Mesendoderm (in vitro differentiated cells): ENCODE results near the gene TAT.

Source experiments
- DNase-seq: peaks from one replicate; pipeline ENCODE4 v3.0.0; 2013
- H2AK5ac ChIP-seq: 2 replicates; pipeline ENCODE4 v1.6.1; 2013; ENCODE audit warnings: low read length, inconsistent platforms
- H2BK120ac ChIP-seq: 2 replicates; pipeline ENCODE4 v1.6.1; 2013; ENCODE audit warnings: low read depth, mild to moderate bottlenecking, low read length, moderate library complexity, mixed read lengths
- H2BK15ac ChIP-seq: replicated peaks from 2 replicates; pipeline ENCODE4 v1.6.1; 2013; ENCODE audit warnings: low read depth, mild to moderate bottlenecking, moderate library complexity
- H2BK5ac ChIP-seq: 2 replicates; pipeline ENCODE4 v1.6.1; 2013; ENCODE audit warnings: low read length, inconsistent platforms
- H3K18ac ChIP-seq: 2 replicates; pipeline ENCODE4 v1.6.1; 2013; ENCODE audit warnings: mild to moderate bottlenecking, low read length, mixed read lengths
- H3K23ac ChIP-seq: one replicate; pipeline ENCODE4 v1.6.1; 2013; ENCODE audit warnings: low read length
- H3K27ac ChIP-seq: 2 replicates; pipeline ENCODE4 v1.5.1; 2013; ENCODE audit warnings: low read depth, mild to moderate bottlenecking, inconsistent platforms, low read length, moderate library complexity
- H3K27me3 ChIP-seq: 2 replicates; pipeline ENCODE4 v1.6.1; 2013; ENCODE audit warnings: low read length, control low read depth, mild to moderate bottlenecking, inconsistent platforms; ENCODE audit not compliant: insufficient read depth, poor library complexity
- H3K36me3 ChIP-seq: 2 replicates; pipeline ENCODE4 v1.6.1; 2013; ENCODE audit warnings: low read length, inconsistent platforms; ENCODE audit not compliant: control insufficient read depth, insufficient read depth
- H3K4ac ChIP-seq: one replicate; pipeline ENCODE4 v1.6.1; 2013; ENCODE audit warnings: low read depth, mild to moderate bottlenecking, low read length, moderate library complexity
- H3K4me1 ChIP-seq: 2 replicates; pipeline ENCODE4 v1.6.1; 2013; ENCODE audit warnings: low read depth, low read length, inconsistent platforms; ENCODE audit not compliant: control insufficient read depth
- H3K4me2 ChIP-seq: 2 replicates; pipeline ENCODE4 v1.6.1; 2013; ENCODE audit warnings: low read length
- H3K4me3 ChIP-seq: 2 replicates; pipeline ENCODE4 v1.5.1; 2013; ENCODE audit warnings: mild to moderate bottlenecking, low read length
- H3K56ac ChIP-seq: one replicate; pipeline ENCODE4 v1.6.1; 2013; ENCODE audit warnings: low read length
- H3K79me1 ChIP-seq: 2 replicates; pipeline ENCODE4 v1.6.1; 2013; ENCODE audit warnings: low read length, inconsistent platforms
- H3K79me2 ChIP-seq: 2 replicates; pipeline ENCODE4 v1.6.1; 2013; ENCODE audit warnings: mild to moderate bottlenecking, low read length; ENCODE audit not compliant: control insufficient read depth, insufficient read depth
- H3K9ac ChIP-seq: 2 replicates; pipeline ENCODE4 v1.6.1; 2013; ENCODE audit warnings: low read length, inconsistent platforms
- H4K5ac ChIP-seq: one replicate; pipeline ENCODE4 v1.6.1; 2013; ENCODE audit warnings: low read length
- H4K8ac ChIP-seq: one replicate; pipeline ENCODE4 v1.6.1; 2013; ENCODE audit warnings: low read depth, mild to moderate bottlenecking, control low read depth, low read length, moderate library complexity
- WGBS: extraction: QIAGEN DNeasy Blood & Tissue Kit; methylation state at CpG from one replicate; pipeline ENCODE4 v1.1.7; 2013; ENCODE audit warnings: low lambda C conversion rate, missing lambda C conversion rate; ENCODE audit not compliant: insufficient coverage; ENCODE audit errors: extremely low coverage; 5-methylcytosine and 5-hydroxymethylcytosine counted together

Gene TAT

DNA sequence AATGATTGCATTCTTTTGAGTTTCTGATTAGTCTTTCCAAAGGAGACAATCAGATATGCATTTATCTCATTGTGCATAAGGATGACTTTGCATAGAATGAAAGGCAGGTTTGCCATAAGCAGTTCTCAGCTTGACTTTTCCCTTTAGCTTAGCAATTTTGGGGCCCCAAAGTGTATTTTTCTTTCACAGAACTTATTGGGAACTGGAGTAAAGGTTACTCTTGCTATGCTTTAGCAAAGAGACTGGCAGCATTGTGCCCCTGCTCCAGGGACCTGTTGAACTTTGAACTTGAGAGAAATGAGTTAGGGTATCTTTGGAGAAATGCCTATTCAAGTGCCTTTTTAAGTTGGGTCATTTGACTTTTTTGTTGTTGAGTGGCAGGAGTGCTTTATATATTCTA, 17.0 kb downstream of the TAT start:
- Histone ChIP-seq H3K9ac (no peak overlapping the region), H2AK5ac (no peak overlapping the region), H4K8ac (no peak overlapping the region), H3K18ac (no peak overlapping the region), H2BK5ac (no peak overlapping the region), H3K23ac (no peak overlapping the region), H2BK120ac (no peak overlapping the region), H3K79me1 (no peaks in the 10 kb centered on the region), H2BK15ac (no peak overlapping the region), H3K36me3 (no peaks in the 10 kb centered on the region), H3K79me2 (no peaks in the 10 kb centered on the region), H3K27ac (no peak overlapping the region), H3K4ac (no peak overlapping the region), H3K4me3 (no peak overlapping the region), H4K5ac (no peak overlapping the region), H3K4me2 (no peak overlapping the region), H3K4me1 (no peaks in the 10 kb centered on the region), H3K27me3 (no peaks in the 10 kb centered on the region), H3K56ac (no peak overlapping the region)
- DNase-seq: no peak

DNA sequence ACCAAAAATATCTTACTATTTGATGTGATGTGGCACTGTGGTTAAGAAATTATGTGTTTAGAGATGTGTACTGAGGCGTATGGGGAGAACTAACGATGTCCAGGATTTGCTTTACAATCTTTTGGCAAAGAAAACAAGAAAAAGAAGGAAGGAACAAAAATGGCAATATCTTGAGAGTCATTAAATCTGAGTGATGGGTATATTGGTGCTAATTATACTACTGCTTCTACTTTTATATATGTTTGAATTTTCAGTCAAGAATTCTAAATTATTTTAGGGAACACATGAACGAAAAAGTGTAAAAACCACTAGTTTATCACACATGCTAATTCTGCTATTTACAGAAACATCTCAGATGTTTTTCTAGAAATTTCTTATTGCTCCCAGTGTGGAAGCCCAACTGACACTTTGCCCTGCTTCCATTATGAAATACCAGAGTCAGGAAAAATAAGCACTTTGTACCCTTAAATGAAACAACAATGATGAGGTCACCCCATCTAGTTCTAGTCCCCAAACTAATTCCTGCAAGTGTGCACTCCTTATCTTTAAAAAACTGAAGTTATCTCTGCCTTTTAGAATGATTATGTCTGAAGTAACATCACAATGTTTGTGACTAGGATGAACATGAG, 18.8 kb downstream of the TAT start:
- Histone ChIP-seq H4K5ac (no peak overlapping the region), H3K79me1 (no peaks in the 10 kb centered on the region), H3K27me3 (no peaks in the 10 kb centered on the region), H2BK5ac (no peak overlapping the region), H3K36me3 (no peaks in the 10 kb centered on the region), H3K4me2 (no peak overlapping the region), H4K8ac (no peak overlapping the region), H3K18ac (no peak overlapping the region), H2AK5ac (no peak overlapping the region), H3K4me3 (no peak overlapping the region), H3K23ac (no peak overlapping the region), H3K4ac (no peak overlapping the region), H3K9ac (no peak overlapping the region), H2BK120ac (no peak overlapping the region), H3K79me2 (no peaks in the 10 kb centered on the region), H3K4me1 (no peaks in the 10 kb centered on the region), H2BK15ac (no peak overlapping the region), H3K27ac (no peak overlapping the region), H3K56ac (no peak overlapping the region)
- 100% methylated on average over 2 of the region's 3 CpGs for WGBS
- no peak for DNase-seq

GRCh38 chr16:71557299-71557698, 19.6 kb downstream of the TAT start:
- Histone ChIP-seq H2BK120ac (no peak overlapping the region), H2BK15ac (no peak overlapping the region), H3K27me3 (no peaks in the 10 kb centered on the region), H3K4me1 (no peaks in the 10 kb centered on the region), H3K4me2 (no peak overlapping the region), H3K36me3 (no peaks in the 10 kb centered on the region), H3K27ac (no peak overlapping the region), H3K4ac (no peak overlapping the region), H3K79me2 (no peaks in the 10 kb centered on the region), H3K4me3 (no peak overlapping the region), H3K23ac (no peak overlapping the region), H2BK5ac (no peak overlapping the region), H4K5ac (no peak overlapping the region), H3K18ac (no peak overlapping the region), H4K8ac (no peak overlapping the region), H3K56ac (no peak overlapping the region), H2AK5ac (no peak overlapping the region), H3K79me1 (no peaks in the 10 kb centered on the region), H3K9ac (no peak overlapping the region)
- no CpG with 5 or more reads among the region's 3 CpGs for WGBS
- no peak for DNase-seq

GRCh38 chr16:71555230-71555891, 21.5 kb downstream of the TAT start:
- H2BK5ac ChIP-seq: no peak overlapping the region
- no peak overlapping the region for H3K23ac ChIP-seq
- no peak overlapping the region for H2BK15ac ChIP-seq
- no peaks in the 10 kb centered on the region for H3K27me3 ChIP-seq
- no peaks in the 10 kb centered on the region for H3K4me1 ChIP-seq
- no peak overlapping the region for H2AK5ac ChIP-seq
- no peak overlapping the region for H3K4ac ChIP-seq
- no peak overlapping the region for H3K18ac ChIP-seq
- H3K4me2 ChIP-seq: no peak overlapping the region
- no CpG with 5 or more reads among the region's 1 CpG for WGBS
- H3K27ac ChIP-seq: no peak overlapping the region
- H3K4me3 ChIP-seq: no peak overlapping the region
- H4K5ac ChIP-seq: no peak overlapping the region
- no peaks in the 10 kb centered on the region for H3K79me1 ChIP-seq
- H3K79me2 ChIP-seq: no peaks in the 10 kb centered on the region
- H3K36me3 ChIP-seq: no peaks in the 10 kb centered on the region
- no peak overlapping the region for H3K56ac ChIP-seq
- DNase-seq: no peak
- H2BK120ac ChIP-seq: no peak overlapping the region
- H3K9ac ChIP-seq: no peak overlapping the region
- H4K8ac ChIP-seq: no peak overlapping the region

DNA sequence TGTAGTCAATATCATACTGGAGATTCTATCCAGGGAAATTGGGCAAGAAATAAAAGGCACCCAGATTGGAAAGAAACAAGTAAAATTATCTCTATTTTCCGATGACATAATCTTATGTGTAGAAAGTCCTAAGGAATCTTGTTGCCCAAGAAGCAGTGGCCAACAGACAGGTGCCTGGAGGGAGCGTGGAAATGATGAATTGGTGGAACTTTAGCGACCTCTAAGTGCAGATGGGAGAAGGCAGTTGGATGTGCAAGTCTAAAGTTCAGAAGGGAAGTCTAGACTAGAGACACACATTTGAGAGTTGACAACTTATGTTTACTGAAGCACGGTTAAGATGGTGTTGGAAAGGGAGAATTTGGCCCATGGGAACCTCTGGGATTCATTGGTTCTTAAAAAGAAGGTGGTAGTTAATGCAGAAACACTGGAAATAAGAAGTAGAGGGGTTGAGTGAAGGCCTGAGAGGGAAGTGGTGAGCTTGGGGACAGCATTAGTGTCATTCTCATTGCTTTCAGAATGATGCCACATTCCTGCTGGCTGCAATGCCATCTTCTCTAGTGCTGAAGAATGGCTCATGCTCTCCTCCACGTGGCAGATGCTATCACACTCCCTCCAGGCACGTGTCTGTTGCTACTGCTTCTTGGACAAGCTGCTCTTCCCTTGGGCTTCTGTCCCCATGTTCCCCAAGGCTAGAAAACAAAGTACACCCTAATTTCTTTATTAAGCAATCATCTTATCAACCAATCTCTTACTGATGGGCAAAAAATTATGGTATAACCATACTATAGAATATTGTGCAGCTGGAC, 24.0 kb downstream of the TAT start:
- DNase-seq: peak; percentile 41
- no peaks in the 10 kb centered on the region for H3K27me3 ChIP-seq
- H2BK5ac ChIP-seq: no peak overlapping the region
- no peak overlapping the region for H3K23ac ChIP-seq
- H3K36me3 ChIP-seq: no peaks in the 10 kb centered on the region
- no peak overlapping the region for H3K4ac ChIP-seq
- no peak overlapping the region for H2AK5ac ChIP-seq
- H3K79me1 ChIP-seq: no peaks in the 10 kb centered on the region
- no peak overlapping the region for H2BK15ac ChIP-seq
- H3K18ac ChIP-seq: no peak overlapping the region
- no peak overlapping the region for H2BK120ac ChIP-seq
- no peak overlapping the region for H3K4me3 ChIP-seq
- no peak overlapping the region for H3K9ac ChIP-seq
- no peak overlapping the region for H3K4me2 ChIP-seq
- H3K27ac ChIP-seq: no peak overlapping the region
- no CpG with 5 or more reads among the region's 6 CpGs for WGBS
- no peak overlapping the region for H4K5ac ChIP-seq
- no peaks in the 10 kb centered on the region for H3K79me2 ChIP-seq
- H4K8ac ChIP-seq: no peak overlapping the region
- no peaks in the 10 kb centered on the region for H3K4me1 ChIP-seq
- no peak overlapping the region for H3K56ac ChIP-seq
